Measurements from ENCODE around the gene CFTR. TPM values are rescaled to one million over a fixed set of nuclear protein-coding genes. Genes with fewer than 3 reads are reported as not detected.

Gene CFTR
- polyA plus RNA-seq, 1 donor (not counting 4 experiments of a cell fraction or from before 2014, with no cell fraction given) = not detected

- no peaks in the 10 kb centered on the region for H3K9me3 ChIP-seq (ENCODE audit: control insufficient read depth, low read depth, low read length)
- H3K9ac ChIP-seq (ENCODE audit: control insufficient read depth, extremely low read depth, insufficient read depth, low read length) = no peak overlapping the region
- dilution Hi-C loops (cut with MboI; ENCODE audit: extremely low pct_ligation_motif_present, low sequenced_read_pairs) = no loop called here
- no peaks in the 10 kb centered on the region for H3K36me3 ChIP-seq (ENCODE audit: control insufficient read depth in 2 of 2, extremely low read depth in 1 of 2, insufficient read depth in 2 of 2, low read length in 2 of 2)
- H3K79me2 ChIP-seq (ENCODE audit: control insufficient read depth, insufficient read depth, low read length) = no peaks in the 10 kb centered on the region
- FAIRE-seq (no peak), DNase-seq (ENCODE audit: low read depth, low spot score) (no peak)
- no peaks in the 10 kb centered on the region for H3K9me1 ChIP-seq (ENCODE audit: control insufficient read depth, extremely low read depth, insufficient read depth, low read length)
- TF ChIP-seq CTCF (optimal IDR thresholded peaks at IDR 0.05 in 1 of 3, IDR thresholded peaks at IDR 0.05 in 1 of 3, conservative IDR thresholded peaks at IDR 0.05 in 1 of 3; ENCODE audit: extremely low read depth in 1 of 3, insufficient read depth in 2 of 3, low read length in 3 of 3) = no peak
- no peak for TF ChIP-seq EZH2 (IDR thresholded peaks at IDR 0.05; ENCODE audit: low read length)
- H3K4me3 ChIP-seq (ENCODE audit: control insufficient read depth in 2 of 3, extremely low read depth in 1 of 3, insufficient read depth in 2 of 3, low read depth in 1 of 3, low read length in 3 of 3) = no peak overlapping the region
- H3K27me3 ChIP-seq (ENCODE audit: control insufficient read depth, extremely low read depth, insufficient read depth, low read length) = no peaks in the 10 kb centered on the region
- H4K20me1 ChIP-seq (ENCODE audit: control insufficient read depth, extremely low read depth, insufficient read depth, low read length) = no peaks in the 10 kb centered on the region
- no peak overlapping the region for H2AFZ ChIP-seq (ENCODE audit: control insufficient read depth, low read length)
- H3K27ac ChIP-seq (ENCODE audit: control insufficient read depth, insufficient read depth, low read length) = no peak overlapping the region
- H3K4me2 ChIP-seq (ENCODE audit: control insufficient read depth, extremely low read depth, insufficient read depth, low read depth, low read length) = no peak overlapping the region
- H3K4me1 ChIP-seq (ENCODE audit: control insufficient read depth, extremely low read depth, insufficient read depth, low read length) = no peaks in the 10 kb centered on the region
Observed at GRCh38 chr7:117468174-117468573, 11.7 kb upstream of the CFTR start.

GRCh38 chr7:117470777-117471176 lies 9.0 kb upstream of the CFTR start:
- no peak overlapping the region for H2AFZ ChIP-seq (ENCODE audit: control insufficient read depth, low read length)
- no peaks in the 10 kb centered on the region for H3K9me3 ChIP-seq (ENCODE audit: control insufficient read depth, low read depth, low read length)
- dilution Hi-C loops (cut with MboI; ENCODE audit: extremely low pct_ligation_motif_present, low sequenced_read_pairs) = no loop called here
- no peak for FAIRE-seq
- DNase-seq (ENCODE audit: low read depth, low spot score) = no peak
- no peaks in the 10 kb centered on the region for H3K27me3 ChIP-seq (ENCODE audit: control insufficient read depth, extremely low read depth, insufficient read depth, low read length)
- no peaks in the 10 kb centered on the region for H4K20me1 ChIP-seq (ENCODE audit: control insufficient read depth, extremely low read depth, insufficient read depth, low read length)
- no peak overlapping the region for H3K4me3 ChIP-seq (ENCODE audit: control insufficient read depth in 2 of 3, extremely low read depth in 1 of 3, insufficient read depth in 2 of 3, low read depth in 1 of 3, low read length in 3 of 3)
- H3K4me2 ChIP-seq (ENCODE audit: control insufficient read depth, extremely low read depth, insufficient read depth, low read depth, low read length) = no peak overlapping the region
- no peaks in the 10 kb centered on the region for H3K9me1 ChIP-seq (ENCODE audit: control insufficient read depth, extremely low read depth, insufficient read depth, low read length)
- no peaks in the 10 kb centered on the region for H3K4me1 ChIP-seq (ENCODE audit: control insufficient read depth, extremely low read depth, insufficient read depth, low read length)
- no peak overlapping the region for H3K9ac ChIP-seq (ENCODE audit: control insufficient read depth, extremely low read depth, insufficient read depth, low read length)
- no peaks in the 10 kb centered on the region for H3K36me3 ChIP-seq (ENCODE audit: control insufficient read depth in 2 of 2, extremely low read depth in 1 of 2, insufficient read depth in 2 of 2, low read length in 2 of 2)
- TF ChIP-seq CTCF (optimal IDR thresholded peaks at IDR 0.05 in 1 of 3, IDR thresholded peaks at IDR 0.05 in 1 of 3, conservative IDR thresholded peaks at IDR 0.05 in 1 of 3; ENCODE audit: extremely low read depth in 1 of 3, insufficient read depth in 2 of 3, low read length in 3 of 3) (no peak), EZH2 (IDR thresholded peaks at IDR 0.05; ENCODE audit: low read length) (no peak)
- H3K79me2 ChIP-seq (ENCODE audit: control insufficient read depth, insufficient read depth, low read length) = no peaks in the 10 kb centered on the region
- H3K27ac ChIP-seq (ENCODE audit: control insufficient read depth, insufficient read depth, low read length) = no peak overlapping the region

Data from keratinocyte (primary cell).